Mesendoderm (in vitro differentiated cells): Measurements from ENCODE around the gene SLC22A3.

Source experiments
- DNase-seq: peaks from one replicate; pipeline ENCODE4 v3.0.0; 2013
- H2AK5ac ChIP-seq: 2 replicates; pipeline ENCODE4 v1.6.1; 2013; ENCODE audit warnings: low read length, inconsistent platforms
- H2BK120ac ChIP-seq: 2 replicates; pipeline ENCODE4 v1.6.1; 2013; ENCODE audit warnings: low read depth, mild to moderate bottlenecking, low read length, moderate library complexity, mixed read lengths
- H2BK15ac ChIP-seq: replicated peaks from 2 replicates; pipeline ENCODE4 v1.6.1; 2013; ENCODE audit warnings: low read depth, mild to moderate bottlenecking, moderate library complexity
- H2BK5ac ChIP-seq: 2 replicates; pipeline ENCODE4 v1.6.1; 2013; ENCODE audit warnings: low read length, inconsistent platforms
- H3K18ac ChIP-seq: 2 replicates; pipeline ENCODE4 v1.6.1; 2013; ENCODE audit warnings: mild to moderate bottlenecking, low read length, mixed read lengths
- H3K23ac ChIP-seq: one replicate; pipeline ENCODE4 v1.6.1; 2013; ENCODE audit warnings: low read length
- H3K27ac ChIP-seq: 2 replicates; pipeline ENCODE4 v1.5.1; 2013; ENCODE audit warnings: low read depth, mild to moderate bottlenecking, inconsistent platforms, low read length, moderate library complexity
- H3K27me3 ChIP-seq: 2 replicates; pipeline ENCODE4 v1.6.1; 2013; ENCODE audit warnings: low read length, control low read depth, mild to moderate bottlenecking, inconsistent platforms; ENCODE audit not compliant: insufficient read depth, poor library complexity
- H3K36me3 ChIP-seq: 2 replicates; pipeline ENCODE4 v1.6.1; 2013; ENCODE audit warnings: low read length, inconsistent platforms; ENCODE audit not compliant: control insufficient read depth, insufficient read depth
- H3K4ac ChIP-seq: one replicate; pipeline ENCODE4 v1.6.1; 2013; ENCODE audit warnings: low read depth, mild to moderate bottlenecking, low read length, moderate library complexity
- H3K4me1 ChIP-seq: 2 replicates; pipeline ENCODE4 v1.6.1; 2013; ENCODE audit warnings: low read depth, low read length, inconsistent platforms; ENCODE audit not compliant: control insufficient read depth
- H3K4me2 ChIP-seq: 2 replicates; pipeline ENCODE4 v1.6.1; 2013; ENCODE audit warnings: low read length
- H3K4me3 ChIP-seq: 2 replicates; pipeline ENCODE4 v1.5.1; 2013; ENCODE audit warnings: mild to moderate bottlenecking, low read length
- H3K56ac ChIP-seq: one replicate; pipeline ENCODE4 v1.6.1; 2013; ENCODE audit warnings: low read length
- H3K79me1 ChIP-seq: 2 replicates; pipeline ENCODE4 v1.6.1; 2013; ENCODE audit warnings: low read length, inconsistent platforms
- H3K79me2 ChIP-seq: 2 replicates; pipeline ENCODE4 v1.6.1; 2013; ENCODE audit warnings: mild to moderate bottlenecking, low read length; ENCODE audit not compliant: control insufficient read depth, insufficient read depth
- H3K9ac ChIP-seq: 2 replicates; pipeline ENCODE4 v1.6.1; 2013; ENCODE audit warnings: low read length, inconsistent platforms
- H4K5ac ChIP-seq: one replicate; pipeline ENCODE4 v1.6.1; 2013; ENCODE audit warnings: low read length
- H4K8ac ChIP-seq: one replicate; pipeline ENCODE4 v1.6.1; 2013; ENCODE audit warnings: low read depth, mild to moderate bottlenecking, control low read depth, low read length, moderate library complexity
- WGBS: extraction: QIAGEN DNeasy Blood & Tissue Kit; methylation state at CpG from one replicate; pipeline ENCODE4 v1.1.7; 2013; ENCODE audit warnings: low lambda C conversion rate, missing lambda C conversion rate; ENCODE audit not compliant: insufficient coverage; ENCODE audit errors: extremely low coverage; 5-methylcytosine and 5-hydroxymethylcytosine counted together

The SLC22A3 gene

DNA sequence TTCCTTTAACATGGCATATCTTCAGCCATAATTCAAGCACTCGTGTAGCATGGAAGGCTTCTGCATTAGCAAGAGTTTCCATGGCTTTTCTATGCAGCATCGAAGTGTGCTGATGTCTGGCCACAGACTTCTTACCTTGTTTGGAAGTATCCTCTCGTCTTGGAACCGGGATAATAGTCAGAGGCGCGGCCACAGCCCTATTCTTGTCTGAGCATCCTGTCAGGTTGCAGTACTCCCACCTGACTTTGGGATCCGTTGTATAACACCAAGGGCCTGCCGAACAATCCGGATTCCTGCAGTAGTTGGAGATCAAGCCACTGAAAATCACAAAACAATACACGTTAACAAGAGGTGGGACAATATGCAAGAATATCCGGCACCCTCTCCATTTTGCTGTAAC, 138.9 kb downstream of the SLC22A3 start:
- Histone ChIP-seq H4K5ac (no peak overlapping the region), H3K18ac (no peak overlapping the region), H2AK5ac (no peak overlapping the region), H3K23ac (no peak overlapping the region), H3K79me1 (no peaks in the 10 kb centered on the region), H3K4ac (no peak overlapping the region), H2BK15ac (no peak overlapping the region), H3K4me3 (no peak overlapping the region), H3K56ac (no peak overlapping the region), H3K36me3 (no peaks in the 10 kb centered on the region), H3K9ac (no peak overlapping the region), H3K4me1 (no peaks in the 10 kb centered on the region), H3K79me2 (no peaks in the 10 kb centered on the region), H2BK5ac (no peak overlapping the region), H3K4me2 (no peak overlapping the region), H2BK120ac (no peak overlapping the region), H3K27me3 (no peaks in the 10 kb centered on the region), H4K8ac (no peak overlapping the region), H3K27ac (no peak overlapping the region)
- WGBS: no CpG with 5 or more reads among the region's 11 CpGs
- DNase-seq: no peak

DNA sequence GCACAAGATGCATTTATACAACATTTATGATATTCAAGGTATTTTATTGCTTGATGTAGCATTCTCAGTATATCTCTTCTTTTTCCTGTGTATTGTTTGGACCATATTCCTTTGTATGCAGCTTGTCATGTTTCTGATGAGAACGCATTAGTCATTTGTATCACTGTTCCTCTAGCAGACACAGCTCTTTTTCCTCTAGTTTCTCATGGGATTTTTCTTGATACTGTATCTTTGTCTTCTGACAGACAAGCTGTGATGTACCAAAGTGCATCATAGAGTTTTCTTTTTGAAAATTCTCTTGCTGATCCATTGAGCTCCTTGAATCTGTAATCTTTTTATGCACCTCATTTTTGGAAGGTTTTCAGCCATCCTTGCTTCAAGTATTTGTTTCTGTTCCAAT, 140.9 kb downstream of the SLC22A3 start:
- no peak overlapping the region for H3K4me2 ChIP-seq
- no peaks in the 10 kb centered on the region for H3K79me2 ChIP-seq
- H3K27ac ChIP-seq: no peak overlapping the region
- DNase-seq: no peak
- no peak overlapping the region for H3K56ac ChIP-seq
- no peak overlapping the region for H3K9ac ChIP-seq
- H3K4ac ChIP-seq: no peak overlapping the region
- no peak overlapping the region for H2BK120ac ChIP-seq
- no peak overlapping the region for H3K18ac ChIP-seq
- H3K4me3 ChIP-seq: no peak overlapping the region
- H4K5ac ChIP-seq: no peak overlapping the region
- no peaks in the 10 kb centered on the region for H3K36me3 ChIP-seq
- no CpG with 5 or more reads among the region's 1 CpG for WGBS
- H3K27me3 ChIP-seq: no peaks in the 10 kb centered on the region
- H2AK5ac ChIP-seq: no peak overlapping the region
- no peak overlapping the region for H2BK15ac ChIP-seq
- no peaks in the 10 kb centered on the region for H3K4me1 ChIP-seq
- no peaks in the 10 kb centered on the region for H3K79me1 ChIP-seq
- no peak overlapping the region for H4K8ac ChIP-seq
- H2BK5ac ChIP-seq: no peak overlapping the region
- no peak overlapping the region for H3K23ac ChIP-seq

- Histone ChIP-seq H3K4me2 (no peak overlapping the region), H3K18ac (no peak overlapping the region), H3K27me3 (no peaks in the 10 kb centered on the region), H3K79me1 (no peaks in the 10 kb centered on the region), H2BK120ac (no peak overlapping the region), H3K79me2 (no peaks in the 10 kb centered on the region), H3K9ac (no peak overlapping the region), H3K4ac (no peak overlapping the region), H3K36me3 (no peaks in the 10 kb centered on the region), H2BK5ac (no peak overlapping the region), H4K5ac (no peak overlapping the region), H3K4me3 (no peak overlapping the region), H3K56ac (no peak overlapping the region), H2BK15ac (no peak overlapping the region), H3K4me1 (no peaks in the 10 kb centered on the region), H4K8ac (no peak overlapping the region), H3K27ac (no peak overlapping the region), H3K23ac (no peak overlapping the region), H2AK5ac (no peak overlapping the region)
- no CpG with 5 or more reads among the region's 3 CpGs for WGBS
- no peak for DNase-seq
These were observed 146.4 kb downstream of the SLC22A3 start for GRCh38 chr6:160494576-160494975.

GRCh38 chr6:160500639-160501038, 152.5 kb downstream of the SLC22A3 start:
- H3K4ac ChIP-seq: no peak overlapping the region
- DNase-seq: no peak
- no peak overlapping the region for H4K5ac ChIP-seq
- no peak overlapping the region for H3K23ac ChIP-seq
- no peak overlapping the region for H2BK120ac ChIP-seq
- no peak overlapping the region for H3K27ac ChIP-seq
- no peaks in the 10 kb centered on the region for H3K79me2 ChIP-seq
- no peak overlapping the region for H3K56ac ChIP-seq
- H3K9ac ChIP-seq: no peak overlapping the region
- no peaks in the 10 kb centered on the region for H3K36me3 ChIP-seq
- no peak overlapping the region for H3K18ac ChIP-seq
- no peaks in the 10 kb centered on the region for H3K79me1 ChIP-seq
- H4K8ac ChIP-seq: no peak overlapping the region
- no peaks in the 10 kb centered on the region for H3K27me3 ChIP-seq
- no peak overlapping the region for H3K4me3 ChIP-seq
- H2AK5ac ChIP-seq: no peak overlapping the region
- WGBS: no CpG with 5 or more reads among the region's 4 CpGs
- no peak overlapping the region for H2BK15ac ChIP-seq
- no peaks in the 10 kb centered on the region for H3K4me1 ChIP-seq
- no peak overlapping the region for H2BK5ac ChIP-seq
- no peak overlapping the region for H3K4me2 ChIP-seq
